ENCODE data around the gene RNF145. TPM values are rescaled to one million over a fixed set of nuclear protein-coding genes. Genes with fewer than 3 reads are reported as not detected.

Gene RNF145
- total and polyA plus RNA-seq, 10 of the 15 experiments (the other 5 are each of a cell fraction or from before 2014, with no cell fraction given): 9.7 to 58.1 (median 38.2) TPM

DNA sequence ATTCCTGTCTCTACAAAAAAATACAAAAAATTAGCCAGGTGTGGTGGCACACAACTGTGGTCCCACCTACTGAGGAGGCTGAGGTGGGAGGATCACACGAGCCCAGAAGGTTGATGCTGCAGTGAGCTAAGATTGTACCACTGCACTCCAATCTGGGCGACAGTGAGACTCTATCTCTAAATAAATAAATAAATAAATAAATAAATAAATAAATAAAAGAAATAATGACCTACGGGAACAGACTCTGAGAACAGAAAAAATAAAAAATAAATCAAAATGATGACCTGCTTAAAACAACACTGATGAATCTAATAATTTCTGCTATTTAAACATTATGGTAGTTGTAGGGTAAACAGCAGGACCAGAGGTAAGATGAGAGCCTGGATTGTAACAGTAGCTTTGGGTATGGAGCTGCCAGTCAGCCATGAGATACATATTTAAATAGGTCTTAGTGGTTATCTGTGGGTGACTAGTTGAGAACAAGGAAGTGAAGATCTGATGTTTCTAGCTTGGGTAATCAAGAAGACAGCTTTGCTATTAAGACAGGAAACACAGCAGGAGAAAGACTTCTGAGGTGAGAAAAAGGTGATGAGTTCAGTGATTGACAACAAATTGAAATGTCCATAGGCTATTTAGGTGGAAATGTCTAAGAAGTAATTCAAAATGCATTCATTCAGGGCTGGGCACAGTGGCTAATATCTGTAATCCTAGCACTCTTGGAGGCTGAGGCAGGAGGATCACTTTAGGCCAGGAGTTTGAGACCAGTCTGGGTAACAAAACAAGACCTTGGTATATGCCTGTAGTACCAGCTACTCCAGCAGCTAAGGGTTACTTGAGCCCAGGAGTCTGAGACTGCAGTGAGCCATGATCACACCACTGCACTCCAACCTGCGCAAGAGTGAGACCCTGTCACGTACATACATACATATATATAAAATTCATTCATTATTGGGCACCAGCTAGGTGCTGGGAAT is 11.0 kb downstream of the RNF145 start:
- SMC1A ChIA-PET (ENCODE audit: uncharacterized antibody, unreplicated experiment): interaction anchor here (0.5 to 5.4 kb wide), 18 partner anchors 8 to 229 kb away, joined by 3 to 42 read pairs (median 5); no protein-coding TSS in a partner anchor
- intact Hi-C loops (cut with micrococcal nuclease; ENCODE audit: unreplicated experiment) (no loop called here), in situ Hi-C loops (cut with MboI) (no loop called here)
- RAD21 ChIA-PET (ENCODE audit: unreplicated experiment): interaction anchor here (0.7 to 4.1 kb wide), 10 partner anchors 8 to 134 kb away, joined by 3 to 35 read pairs (median 5); no protein-coding TSS in a partner anchor
- H3K4me1 ChIP-seq (ENCODE audit: control insufficient read depth, insufficient read depth, low read length): peaks cover 24% of the 10 kb centered on the region
- BruUV-seq (replicated peaks): no TSS peak
- POLR2A ChIA-PET: interaction anchor here (0.6 to 4.5 kb wide), 7 partner anchors 8 to 492 kb away, joined by 3 to 25 read pairs (median 6); no protein-coding TSS in a partner anchor
- peak overlapping the region; percentile 63 for H3K27ac ChIP-seq (ENCODE audit: control insufficient read depth, insufficient read depth)
- WGBS (ENCODE audit: insufficient coverage, insufficient replicate concordance, low lambda C conversion rate, missing lambda C conversion rate): 69% methylated on average over 5 of the region's 5 CpGs
- ATAC-seq (peak; percentile 92), FAIRE-seq (peak; percentile 97), DNase-seq (ENCODE audit: low read depth, low spot score) (peak; percentile 56)
- no peaks in the 10 kb centered on the region for H3K27me3 ChIP-seq (replicated peaks in 1 of 2; ENCODE audit: control insufficient read depth in 2 of 2, insufficient read depth in 2 of 2, low read length in 1 of 2)
- peak overlapping the region; percentile 31; the same call in 1 of the 2 replicates for H3K4me3 ChIP-seq
- peak overlapping the region; percentile 59 for H3K4me2 ChIP-seq (ENCODE audit: control insufficient read depth, insufficient read depth)
- no peak overlapping the region for H3K9ac ChIP-seq (ENCODE audit: control insufficient read depth, insufficient read depth, low read length)
- no peaks in the 10 kb centered on the region for H4K20me1 ChIP-seq (ENCODE audit: control insufficient read depth, insufficient read depth)
- H2AFZ ChIP-seq (ENCODE audit: control insufficient read depth, low read depth, low read length): no peak overlapping the region
- H3K9me3 ChIP-seq (replicated peaks; ENCODE audit: control insufficient read depth, insufficient read depth, low read length): no peaks in the 10 kb centered on the region
- peaks cover 0 to 24% of the 10 kb centered on the region in 2 experiments; a peak in 3 of 4 replicates for H3K36me3 ChIP-seq (ENCODE audit: control insufficient read depth in 2 of 2, insufficient read depth in 2 of 2, low read length in 1 of 2)
- H3K79me2 ChIP-seq (ENCODE audit: control insufficient read depth, insufficient read depth, low read length): peaks cover 83% of the 10 kb centered on the region
- CTCF ChIA-PET: interaction anchor here (0.6 to 3.6 kb wide), 10 partner anchors 9 to 118 kb away, joined by 3 to 13 read pairs (median 4); no protein-coding TSS in a partner anchor
- TF ChIP-seq NBN (IDR thresholded peaks at IDR 0.05) (no peak), SIX5 (IDR thresholded peaks at IDR 0.05; ENCODE audit: low read depth, low read length, severe bottlenecking) (no peak), WRNIP1 (IDR thresholded peaks at IDR 0.05; ENCODE audit: borderline replicate concordance, low read depth, low read length) (no peak), EP300 (IDR thresholded peaks at IDR 0.05; ENCODE audit: borderline replicate concordance in 1 of 2, control insufficient read depth in 1 of 2, low read depth in 2 of 2, low read length in 2 of 2) (no peak), MYC (IDR thresholded peaks at IDR 0.05; ENCODE audit: insufficient read depth, insufficient read length, insufficient replicate concordance, low read length, severe bottlenecking) (no peak), SPI1 (IDR thresholded peaks at IDR 0.05; ENCODE audit: borderline replicate concordance, insufficient read depth, low read depth, low read length) (peak; percentile 81), IRF4 (IDR thresholded peaks at IDR 0.05; ENCODE audit: low read depth, low read length) (no peak), IKZF2 (IDR thresholded peaks at IDR 0.05) (peak; percentile 13 to 24; a peak in 2 of 4 replicates), PML (IDR thresholded peaks at IDR 0.05; ENCODE audit: low read length) (no peak), TBL1XR1 (IDR thresholded peaks at IDR 0.05; ENCODE audit: low read depth, low read length) (no peak)
- TF ChIP-seq, protein P1, sequence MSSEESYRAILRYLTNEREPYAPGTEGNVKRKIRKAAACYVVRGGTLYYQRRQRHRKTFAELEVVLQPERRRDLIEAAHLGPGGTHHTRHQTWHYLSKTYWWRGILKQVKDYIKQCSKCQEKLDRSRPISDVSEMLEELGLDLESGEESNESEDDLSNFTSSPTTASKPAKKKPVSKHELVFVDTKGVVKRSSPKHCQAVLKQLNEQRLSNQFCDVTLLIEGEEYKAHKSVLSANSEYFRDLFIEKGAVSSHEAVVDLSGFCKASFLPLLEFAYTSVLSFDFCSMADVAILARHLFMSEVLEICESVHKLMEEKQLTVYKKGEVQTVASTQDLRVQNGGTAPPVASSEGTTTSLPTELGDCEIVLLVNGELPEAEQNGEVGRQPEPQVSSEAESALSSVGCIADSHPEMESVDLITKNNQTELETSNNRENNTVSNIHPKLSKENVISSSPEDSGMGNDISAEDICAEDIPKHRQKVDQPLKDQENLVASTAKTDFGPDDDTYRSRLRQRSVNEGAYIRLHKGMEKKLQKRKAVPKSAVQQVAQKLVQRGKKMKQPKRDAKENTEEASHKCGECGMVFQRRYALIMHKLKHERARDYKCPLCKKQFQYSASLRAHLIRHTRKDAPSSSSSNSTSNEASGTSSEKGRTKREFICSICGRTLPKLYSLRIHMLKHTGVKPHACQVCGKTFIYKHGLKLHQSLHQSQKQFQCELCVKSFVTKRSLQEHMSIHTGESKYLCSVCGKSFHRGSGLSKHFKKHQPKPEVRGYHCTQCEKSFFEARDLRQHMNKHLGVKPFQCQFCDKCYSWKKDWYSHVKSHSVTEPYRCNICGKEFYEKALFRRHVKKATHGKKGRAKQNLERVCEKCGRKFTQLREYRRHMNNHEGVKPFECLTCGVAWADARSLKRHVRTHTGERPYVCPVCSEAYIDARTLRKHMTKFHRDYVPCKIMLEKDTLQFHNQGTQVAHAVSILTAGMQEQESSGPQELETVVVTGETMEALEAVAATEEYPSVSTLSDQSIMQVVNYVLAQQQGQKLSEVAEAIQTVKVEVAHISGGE (CRISPR knock-in tag; IDR thresholded peaks at IDR 0.05): no peak
- TF ChIP-seq, protein P2, sequence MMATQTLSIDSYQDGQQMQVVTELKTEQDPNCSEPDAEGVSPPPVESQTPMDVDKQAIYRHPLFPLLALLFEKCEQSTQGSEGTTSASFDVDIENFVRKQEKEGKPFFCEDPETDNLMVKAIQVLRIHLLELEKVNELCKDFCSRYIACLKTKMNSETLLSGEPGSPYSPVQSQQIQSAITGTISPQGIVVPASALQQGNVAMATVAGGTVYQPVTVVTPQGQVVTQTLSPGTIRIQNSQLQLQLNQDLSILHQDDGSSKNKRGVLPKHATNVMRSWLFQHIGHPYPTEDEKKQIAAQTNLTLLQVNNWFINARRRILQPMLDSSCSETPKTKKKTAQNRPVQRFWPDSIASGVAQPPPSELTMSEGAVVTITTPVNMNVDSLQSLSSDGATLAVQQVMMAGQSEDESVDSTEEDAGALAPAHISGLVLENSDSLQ (IDR thresholded peaks at IDR 0.05): peak; percentile 92
- TF ChIP-seq, protein P3, sequence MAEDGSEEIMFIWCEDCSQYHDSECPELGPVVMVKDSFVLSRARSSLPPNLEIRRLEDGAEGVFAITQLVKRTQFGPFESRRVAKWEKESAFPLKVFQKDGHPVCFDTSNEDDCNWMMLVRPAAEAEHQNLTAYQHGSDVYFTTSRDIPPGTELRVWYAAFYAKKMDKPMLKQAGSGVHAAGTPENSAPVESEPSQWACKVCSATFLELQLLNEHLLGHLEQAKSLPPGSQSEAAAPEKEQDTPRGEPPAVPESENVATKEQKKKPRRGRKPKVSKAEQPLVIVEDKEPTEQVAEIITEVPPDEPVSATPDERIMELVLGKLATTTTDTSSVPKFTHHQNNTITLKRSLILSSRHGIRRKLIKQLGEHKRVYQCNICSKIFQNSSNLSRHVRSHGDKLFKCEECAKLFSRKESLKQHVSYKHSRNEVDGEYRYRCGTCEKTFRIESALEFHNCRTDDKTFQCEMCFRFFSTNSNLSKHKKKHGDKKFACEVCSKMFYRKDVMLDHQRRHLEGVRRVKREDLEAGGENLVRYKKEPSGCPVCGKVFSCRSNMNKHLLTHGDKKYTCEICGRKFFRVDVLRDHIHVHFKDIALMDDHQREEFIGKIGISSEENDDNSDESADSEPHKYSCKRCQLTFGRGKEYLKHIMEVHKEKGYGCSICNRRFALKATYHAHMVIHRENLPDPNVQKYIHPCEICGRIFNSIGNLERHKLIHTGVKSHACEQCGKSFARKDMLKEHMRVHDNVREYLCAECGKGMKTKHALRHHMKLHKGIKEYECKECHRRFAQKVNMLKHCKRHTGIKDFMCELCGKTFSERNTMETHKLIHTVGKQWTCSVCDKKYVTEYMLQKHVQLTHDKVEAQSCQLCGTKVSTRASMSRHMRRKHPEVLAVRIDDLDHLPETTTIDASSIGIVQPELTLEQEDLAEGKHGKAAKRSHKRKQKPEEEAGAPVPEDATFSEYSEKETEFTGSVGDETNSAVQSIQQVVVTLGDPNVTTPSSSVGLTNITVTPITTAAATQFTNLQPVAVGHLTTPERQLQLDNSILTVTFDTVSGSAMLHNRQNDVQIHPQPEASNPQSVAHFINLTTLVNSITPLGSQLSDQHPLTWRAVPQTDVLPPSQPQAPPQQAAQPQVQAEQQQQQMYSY (CRISPR knock-in tag; IDR thresholded peaks at IDR 0.05): no peak
